GM13977 (cell line): Measurements from ENCODE around the gene CSMD2.

Experiments
- DNase-seq: peaks from one replicate; pipeline ENCODE4 v3.0.0; 2012; ENCODE audit warnings: low spot score
- in situ Hi-C: fragments of 300-500 bp; cut with MboI; formaldehyde crosslinking; loops from one replicate; pipeline ENCODE4 v1.12.0; 2022; ENCODE audit warnings: low sequenced_read_pairs, low pct_unique_long_range_greater_than_20kb, mixed read lengths, inconsistent platforms; ENCODE audit not compliant: unreplicated experiment
- TF ChIP-seq, protein P1 (sequence below): IDR thresholded peaks from 2 replicates; pipeline ENCODE4 v1.5.1; 2012; ENCODE audit warnings: mild to moderate bottlenecking, control low read depth; ENCODE audit not compliant: insufficient read depth; ENCODE audit errors: extremely low read depth, missing control alignments

The CSMD2 gene

DNA sequence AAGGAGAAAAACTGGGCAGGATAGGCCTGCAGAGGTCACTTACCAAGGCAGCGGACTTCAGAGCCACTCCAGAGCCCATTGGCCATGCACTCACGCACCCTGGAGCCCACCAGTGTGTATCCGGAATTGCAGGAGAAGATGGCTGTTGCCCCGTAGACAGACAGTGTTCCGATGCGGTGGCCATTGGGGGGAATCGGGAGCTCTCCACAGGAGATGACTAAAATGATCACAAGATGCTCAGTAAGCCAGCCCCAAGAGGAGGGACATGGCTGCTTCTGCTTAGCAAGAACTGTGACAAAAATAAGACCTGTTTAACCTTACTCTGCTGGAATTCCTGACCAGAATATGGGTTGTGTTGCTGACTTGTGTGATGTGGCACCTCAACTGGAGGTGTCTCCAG lies 595.7 kb downstream of the CSMD2 start:
- in situ Hi-C loops: no loop called here
- DNase-seq: no peak
- TF ChIP-seq, protein P1, sequence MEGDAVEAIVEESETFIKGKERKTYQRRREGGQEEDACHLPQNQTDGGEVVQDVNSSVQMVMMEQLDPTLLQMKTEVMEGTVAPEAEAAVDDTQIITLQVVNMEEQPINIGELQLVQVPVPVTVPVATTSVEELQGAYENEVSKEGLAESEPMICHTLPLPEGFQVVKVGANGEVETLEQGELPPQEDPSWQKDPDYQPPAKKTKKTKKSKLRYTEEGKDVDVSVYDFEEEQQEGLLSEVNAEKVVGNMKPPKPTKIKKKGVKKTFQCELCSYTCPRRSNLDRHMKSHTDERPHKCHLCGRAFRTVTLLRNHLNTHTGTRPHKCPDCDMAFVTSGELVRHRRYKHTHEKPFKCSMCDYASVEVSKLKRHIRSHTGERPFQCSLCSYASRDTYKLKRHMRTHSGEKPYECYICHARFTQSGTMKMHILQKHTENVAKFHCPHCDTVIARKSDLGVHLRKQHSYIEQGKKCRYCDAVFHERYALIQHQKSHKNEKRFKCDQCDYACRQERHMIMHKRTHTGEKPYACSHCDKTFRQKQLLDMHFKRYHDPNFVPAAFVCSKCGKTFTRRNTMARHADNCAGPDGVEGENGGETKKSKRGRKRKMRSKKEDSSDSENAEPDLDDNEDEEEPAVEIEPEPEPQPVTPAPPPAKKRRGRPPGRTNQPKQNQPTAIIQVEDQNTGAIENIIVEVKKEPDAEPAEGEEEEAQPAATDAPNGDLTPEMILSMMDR: no peak

GRCh38 chr1:33563699-33564098 lies 601.3 kb downstream of the CSMD2 start:
- in situ Hi-C loops: no loop called here
- DNase-seq: no peak
- TF ChIP-seq, protein P1: no peak

DNA sequence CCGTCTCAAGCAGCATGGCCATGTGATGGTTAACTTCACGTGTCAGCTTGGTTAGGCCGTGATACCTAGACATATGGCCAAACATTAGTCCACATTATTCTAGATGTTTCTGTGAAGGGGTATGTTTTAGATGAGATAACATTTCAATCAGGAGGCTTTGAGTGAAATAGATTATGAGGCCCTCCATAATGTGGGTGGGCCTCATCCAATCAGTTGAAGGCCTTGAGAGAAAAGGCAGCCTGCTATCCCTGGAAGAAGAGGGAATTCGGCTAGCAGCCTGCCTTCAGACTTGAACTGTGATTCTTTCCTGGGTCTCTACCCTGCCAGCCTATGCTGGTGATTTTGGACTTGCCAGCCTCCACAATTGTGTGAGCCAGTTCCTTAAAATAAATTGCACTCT lies 602.5 kb downstream of the CSMD2 start:
- no peak for DNase-seq
- in situ Hi-C loops: no loop called here

DNA sequence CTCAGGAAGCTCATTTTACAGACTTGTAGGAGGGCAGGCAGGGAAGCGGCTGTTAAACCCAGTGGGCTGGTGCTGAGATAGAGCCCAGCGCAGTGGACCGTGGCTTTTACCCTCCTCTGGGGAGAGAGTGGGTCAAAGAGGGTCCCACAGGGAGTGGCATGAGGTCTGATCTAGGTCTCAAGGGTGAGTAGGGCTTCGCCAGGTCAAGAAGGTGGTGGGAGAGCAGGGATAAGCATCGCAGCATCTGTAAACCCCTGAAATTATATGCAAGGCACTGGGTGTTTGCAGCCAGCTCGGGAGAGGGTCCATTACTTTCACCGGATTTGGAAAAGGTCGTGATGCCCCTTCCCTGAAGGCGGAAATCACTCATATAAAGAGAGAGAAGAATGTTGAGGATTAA lies 603.5 kb downstream of the CSMD2 start:
- no peak for DNase-seq
- in situ Hi-C loops: no loop called here
- TF ChIP-seq, protein P1: no peak

More for the DNA sequence above, 602.5 kb downstream of the CSMD2 start:
- TF ChIP-seq, protein P1: no peak

- DNase-seq: no peak
- in situ Hi-C loops: no loop called here
- TF ChIP-seq, protein P1: no peak
Measured at GRCh38 chr1:33560680-33561079, 604.4 kb downstream of the CSMD2 start.

DNA sequence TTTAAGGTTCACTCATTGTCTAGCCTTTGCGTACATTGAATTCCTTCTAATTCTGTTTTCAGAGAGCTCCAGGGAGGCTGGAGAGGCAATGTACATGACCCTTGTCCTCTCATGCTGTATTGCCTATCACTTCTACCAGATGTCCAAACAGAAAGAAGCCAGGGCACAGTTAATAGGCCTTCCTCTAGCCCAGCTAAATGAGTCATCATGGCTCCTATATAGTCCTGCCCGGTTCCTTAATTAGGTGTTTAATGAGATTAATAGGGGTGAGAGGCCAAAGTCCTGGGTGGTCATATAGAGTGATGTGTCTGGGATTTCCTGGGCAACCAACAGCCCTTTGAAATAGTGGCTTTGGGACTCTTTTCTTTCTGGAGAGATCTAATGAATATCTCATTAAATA lies 616.3 kb downstream of the CSMD2 start:
- in situ Hi-C loops: no loop called here
- TF ChIP-seq, protein P1: no peak

GRCh38 chr1:33548319-33548718 lies 616.7 kb downstream of the CSMD2 start:
- DNase-seq: no peak
- in situ Hi-C loops: no loop called here
- TF ChIP-seq, protein P1: no peak

More for the DNA sequence above, 616.3 kb downstream of the CSMD2 start:
- DNase-seq: no peak
